Lung (tissue), 12 donors: ENCODE measurements around the gene ZBTB46. TPM values are rescaled to one million over a fixed set of nuclear protein-coding genes. Genes with fewer than 3 reads are reported as not detected.

ENCODE experiments used
- ATAC-seq: fragments of 200-7000 bp; cut with Tn5 transposase; one replicate; pipeline ENCODE4 v1.9.1; 2020; ENCODE audit warnings: moderate number of reproducible peaks; ENCODE audit not compliant: insufficient read depth, low FRiP score
- DNase-seq, 3 donors: peaks; one replicate each; pipeline ENCODE4 v3.0.0-alpha.2; 2013 to 2017
- H3K27ac ChIP-seq, 2 donors: one replicate each; pipeline ENCODE4 v1.5.1; 2013; ENCODE audit warnings: mild to moderate bottlenecking in 2 of 2, moderate library complexity in 2 of 2, control low read depth in 1 of 2, inconsistent platforms in 1 of 2, low read depth in 1 of 2, low read length in 1 of 2
- H3K27me3 ChIP-seq, 3 donors: one replicate each; pipeline ENCODE4 v1.5.1; 2013; ENCODE audit warnings: low read length in 2 of 3; ENCODE audit not compliant: control insufficient read depth in 3 of 3, insufficient read depth in 3 of 3
- H3K36me3 ChIP-seq, 4 donors: one replicate each; pipeline ENCODE4 v1.5.1; 2013; ENCODE audit warnings: low read length in 4 of 4, mild to moderate bottlenecking in 1 of 4, moderate library complexity in 1 of 4; ENCODE audit not compliant: control insufficient read depth in 4 of 4, insufficient read depth in 4 of 4
- H3K4me1 ChIP-seq, 5 donors: one replicate each; pipeline ENCODE4 v1.5.1; 2013; ENCODE audit warnings: low read length in 5 of 5, mild to moderate bottlenecking in 2 of 5, moderate library complexity in 1 of 5; ENCODE audit not compliant: control insufficient read depth in 5 of 5, insufficient read depth in 5 of 5
- H3K4me3 ChIP-seq: one replicate; pipeline ENCODE4 v1.5.1; 2013; ENCODE audit warnings: mild to moderate bottlenecking, control low read depth, moderate library complexity
- H3K9ac ChIP-seq, 2 donors: one replicate each; pipeline ENCODE4 v1.5.1; 2013; ENCODE audit warnings: low read length in 2 of 2, control low read depth in 1 of 2; ENCODE audit not compliant: insufficient read depth in 1 of 2
- H3K9me3 ChIP-seq, 4 donors: one replicate each; pipeline ENCODE4 v1.5.1; 2013; ENCODE audit warnings: low read length in 3 of 4, mild to moderate bottlenecking in 1 of 4, moderate library complexity in 1 of 4; ENCODE audit not compliant: control insufficient read depth in 4 of 4, insufficient read depth in 3 of 4
- CTCF ChIP-seq: IDR thresholded peaks from 2 replicates; pipeline ENCODE4 v1.5.1; 2012; ENCODE audit warnings: mild to moderate bottlenecking; ENCODE audit errors: control extremely low read depth, extremely low read depth
- WGBS, 2 donors: extraction: QIAGEN DNeasy Blood & Tissue Kit; methylation state at CpG; one replicate each; pipeline ENCODE4 v1.1.7; 2013; 5-methylcytosine and 5-hydroxymethylcytosine counted together
- polyA plus RNA-seq, 2 donors: library from polyadenylated mRNA; stranded (reverse); fragments of 200-250 nt; gene quantifications; one replicate each; pipeline ENCODE4 v1.2.1, GENCODE V29; 2013
- total RNA-seq, 2 donors: library from RNA; depleted of rRNA in 1 of 2; stranded (reverse); fragments of >200 nt in 1 of 2; gene quantifications; one replicate each; pipeline ENCODE4 v1.2.1, GENCODE V29; 2014 to 2021
- donor health status: control.
- donor health status: control.
- donor health status: Bipolar disorder and iron deficiency.
- donor health status: healthy.
- donor health status: DM: yes; HTN: yes; CAD: no.

Gene ZBTB46
- total and polyA plus RNA-seq, 4 donors = 3.4 to 15.3 (median 7.6) TPM

DNA sequence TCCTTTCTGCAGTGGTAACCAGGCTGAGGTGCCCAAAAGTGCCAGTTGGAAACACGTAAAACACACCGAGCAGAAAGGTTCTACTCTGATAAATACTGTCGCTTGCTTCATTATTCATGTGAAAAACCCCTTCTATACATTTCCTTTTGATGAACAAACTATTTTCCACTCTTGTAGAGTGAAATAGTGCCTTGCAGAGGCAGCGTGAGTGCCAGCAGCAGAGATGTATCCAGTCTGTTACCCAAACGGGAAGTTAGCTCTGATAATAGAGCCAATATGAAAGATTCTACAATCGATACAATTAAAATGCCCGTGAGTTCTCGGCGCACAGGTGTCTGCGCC is 1.5 kb downstream of the ZBTB46 start:
- peaks cover 0 to 23% (median 5%) of the 10 kb centered on the region in 3 donors for H3K27me3 ChIP-seq
- DNase-seq (peak in 2 of 3 donors; percentile 48 to 50), ATAC-seq (no peak)
- H3K4me3 ChIP-seq = peak overlapping the region; percentile 37
- WGBS, 2 donors = 5 to 9% methylated on average over 10 of the region's 10 CpGs
- peaks cover 4 to 30% (median 10%) of the 10 kb centered on the region in 5 donors for H3K4me1 ChIP-seq
- no peaks in the 10 kb centered on the region for H3K36me3 ChIP-seq
- H3K27ac ChIP-seq = peak overlapping the region in 1 of 2 donors; percentile 74
- H3K9ac ChIP-seq = peak overlapping the region in 1 of 2 donors; percentile 74
- TF ChIP-seq CTCF = no peak
- H3K9me3 ChIP-seq = no peaks in the 10 kb centered on the region

- Histone ChIP-seq H3K27ac (peak overlapping the region; percentile 20 to 74), H3K9ac (no peak overlapping the region), H3K4me3 (no peak overlapping the region), H3K9me3 (no peaks in the 10 kb centered on the region), H3K36me3 (no peaks in the 10 kb centered on the region), H3K4me1 (peaks cover 3 to 24% (median 6%) of the 10 kb centered on the region in 5 donors), H3K27me3 (peaks cover 0 to 23% (median 5%) of the 10 kb centered on the region in 3 donors)
- ATAC-seq = no peak
- TF ChIP-seq CTCF = no peak
- DNase-seq = no peak
- WGBS, 2 donors = 66 to 80% methylated on average over 10 of the region's 10 CpGs
These were observed 2.1 kb downstream of the ZBTB46 start for GRCh38 chr20:63828951-63829350.

- Histone ChIP-seq H3K4me3 (no peak overlapping the region), H3K27ac (no peak overlapping the region), H3K9me3 (no peaks in the 10 kb centered on the region), H3K4me1 (peaks cover 2 to 23% (median 4%) of the 10 kb centered on the region in 5 donors), H3K36me3 (no peaks in the 10 kb centered on the region), H3K27me3 (peaks cover 0 to 27% (median 5%) of the 10 kb centered on the region in 3 donors), H3K9ac (no peak overlapping the region)
- 72 to 78% methylated on average over 14 of the region's 14 CpGs for WGBS, 2 donors
- no peak for ATAC-seq
- no peak for DNase-seq
- TF ChIP-seq CTCF = no peak
These were observed 2.5 kb downstream of the ZBTB46 start for GRCh38 chr20:63828545-63828944.

- no peaks in the 10 kb centered on the region for H3K9me3 ChIP-seq
- DNase-seq = no peak
- H3K27ac ChIP-seq = no peak overlapping the region
- H3K4me3 ChIP-seq = no peak overlapping the region
- no peak overlapping the region for H3K9ac ChIP-seq
- 88 to 93% methylated on average over 8 of the region's 8 CpGs for whole genome bisulfite sequencing, 2 donors
- H3K27me3 ChIP-seq = peaks cover 0 to 28% (median 5%) of the 10 kb centered on the region in 3 donors
- H3K4me1 ChIP-seq = peaks cover 0 to 23% (median 4%) of the 10 kb centered on the region in 5 donors
- H3K36me3 ChIP-seq = no peaks in the 10 kb centered on the region
- no peak for ATAC-seq
- TF ChIP-seq CTCF = no peak
These were observed 2.9 kb downstream of the ZBTB46 start for GRCh38 chr20:63828124-63828523.
